ENCODE results near the gene CCDC124. TPM values are rescaled to one million over a fixed set of nuclear protein-coding genes. Genes with fewer than 3 reads are reported as not detected.

Gene CCDC124
- total and polyA plus RNA-seq, 5 donors from 2014 or later = 29.6 to 42.7 (median 33.5) TPM

- Histone ChIP-seq H3K27ac (ENCODE audit: insufficient read depth, low read length, poor library complexity, severe bottlenecking) (no peak overlapping the region), H3K4me3 (ENCODE audit: low read depth, low read length) (no peak overlapping the region), H3K9me3 (ENCODE audit: control insufficient read depth in 2 of 2, low read length in 2 of 2) (no peaks in the 10 kb centered on the region), H3K4me1 (ENCODE audit: control insufficient read depth, insufficient read depth, low read length, poor library complexity, severe bottlenecking) (no peaks in the 10 kb centered on the region), H3K27me3 (ENCODE audit: control insufficient read depth, insufficient read depth, low read length) (no peaks in the 10 kb centered on the region), H3K36me3 (ENCODE audit: control insufficient read depth, insufficient read depth, low read length) (no peaks in the 10 kb centered on the region)
- Mint-ChIP-seq H3K4me1 (no peaks in the 10 kb centered on the region), H3K27me3 (no peaks in the 10 kb centered on the region), H3K9me3 (peaks cover 0 to 4% (median 0%) of the 10 kb centered on the region in 7 donors), H3K4me3 (no peak overlapping the region), H3K27ac (no peak overlapping the region), H3K36me3 (no peaks in the 10 kb centered on the region)
- no peak for ATAC-seq (ENCODE audit: low read depth in 2 of 2)
- no peak for DNase-seq
Observed at GRCh38 chr19:17920527-17920926, 12.3 kb upstream of the CCDC124 start.

GRCh38 chr19:17922138-17922537 lies 10.7 kb upstream of the CCDC124 start:
- no peak overlapping the region for H3K27ac ChIP-seq (ENCODE audit: insufficient read depth, low read length, poor library complexity, severe bottlenecking)
- H3K36me3 Mint-ChIP-seq = peaks cover 3% of the 10 kb centered on the region
- DNase-seq = no peak

GRCh38 chr19:17926044-17926443 lies 6.8 kb upstream of the CCDC124 start:
- H3K36me3 Mint-ChIP-seq = peaks cover 3% of the 10 kb centered on the region
- H3K27ac Mint-ChIP-seq = no peak overlapping the region
- no peaks in the 10 kb centered on the region for H3K4me1 Mint-ChIP-seq
- peaks cover 0 to 3% (median 0%) of the 10 kb centered on the region in 7 donors for H3K9me3 Mint-ChIP-seq
- Histone ChIP-seq H3K4me3 (ENCODE audit: low read depth, low read length) (no peak overlapping the region), H3K36me3 (ENCODE audit: control insufficient read depth, insufficient read depth, low read length) (no peaks in the 10 kb centered on the region), H3K4me1 (ENCODE audit: control insufficient read depth, insufficient read depth, low read length, poor library complexity, severe bottlenecking) (no peaks in the 10 kb centered on the region), H3K9me3 (ENCODE audit: control insufficient read depth in 2 of 2, low read length in 2 of 2) (no peaks in the 10 kb centered on the region), H3K27ac (ENCODE audit: insufficient read depth, low read length, poor library complexity, severe bottlenecking) (no peak overlapping the region), H3K27me3 (ENCODE audit: control insufficient read depth, insufficient read depth, low read length) (no peaks in the 10 kb centered on the region)
- DNase-seq = no peak
- no peak for ATAC-seq (ENCODE audit: low read depth in 2 of 2)
- peaks cover 4% of the 10 kb centered on the region for H3K27me3 Mint-ChIP-seq
- H3K4me3 Mint-ChIP-seq = no peak overlapping the region

More at GRCh38 chr19:17922138-17922537, 10.7 kb upstream of the CCDC124 start:
- no peaks in the 10 kb centered on the region for H3K4me1 ChIP-seq (ENCODE audit: control insufficient read depth, insufficient read depth, low read length, poor library complexity, severe bottlenecking)
- ATAC-seq (ENCODE audit: low read depth in 2 of 2) = no peak
- no peak overlapping the region for H3K4me3 Mint-ChIP-seq
- H3K27me3 Mint-ChIP-seq = peaks cover 4% of the 10 kb centered on the region
- no peaks in the 10 kb centered on the region for H3K4me1 Mint-ChIP-seq
- H3K9me3 Mint-ChIP-seq = peaks cover 0 to 4% (median 2%) of the 10 kb centered on the region in 7 donors
- no peaks in the 10 kb centered on the region for H3K36me3 ChIP-seq (ENCODE audit: control insufficient read depth, insufficient read depth, low read length)
- no peaks in the 10 kb centered on the region for H3K27me3 ChIP-seq (ENCODE audit: control insufficient read depth, insufficient read depth, low read length)
- no peaks in the 10 kb centered on the region for H3K9me3 ChIP-seq (ENCODE audit: control insufficient read depth in 2 of 2, low read length in 2 of 2)
- no peak overlapping the region for H3K27ac Mint-ChIP-seq
- H3K4me3 ChIP-seq (ENCODE audit: low read depth, low read length) = no peak overlapping the region

GRCh38 chr19:17929056-17929455 lies 3.8 kb upstream of the CCDC124 start:
- DNase-seq (no peak), ATAC-seq (ENCODE audit: low read depth in 2 of 2) (no peak)
- H3K36me3 ChIP-seq (ENCODE audit: control insufficient read depth, insufficient read depth, low read length) = no peaks in the 10 kb centered on the region
- no peak overlapping the region for H3K27ac ChIP-seq (ENCODE audit: insufficient read depth, low read length, poor library complexity, severe bottlenecking)
- peaks cover 0 to 3% (median 0%) of the 10 kb centered on the region in 7 donors for H3K9me3 Mint-ChIP-seq
- no peak overlapping the region for H3K4me3 ChIP-seq (ENCODE audit: low read depth, low read length)
- no peaks in the 10 kb centered on the region for H3K9me3 ChIP-seq (ENCODE audit: control insufficient read depth in 2 of 2, low read length in 2 of 2)
- H3K27me3 ChIP-seq (ENCODE audit: control insufficient read depth, insufficient read depth, low read length) = no peaks in the 10 kb centered on the region
- peaks cover 18% of the 10 kb centered on the region for H3K4me1 ChIP-seq (ENCODE audit: control insufficient read depth, insufficient read depth, low read length, poor library complexity, severe bottlenecking)
- peaks cover 4% of the 10 kb centered on the region for H3K27me3 Mint-ChIP-seq
- H3K27ac Mint-ChIP-seq = no peak overlapping the region
- peak overlapping the region in 1 of 4 donors; percentile 26 for H3K4me3 Mint-ChIP-seq
- peaks cover 0 to 19% (median 11%) of the 10 kb centered on the region in 4 donors for H3K4me1 Mint-ChIP-seq
- H3K36me3 Mint-ChIP-seq = peaks cover 3% of the 10 kb centered on the region

- Mint-ChIP-seq H3K27me3 (peaks cover 4% of the 10 kb centered on the region), H3K36me3 (peaks cover 3% of the 10 kb centered on the region), H3K4me3 (peak overlapping the region; percentile 52 to 86 (median 78)), H3K4me1 (peaks cover 0 to 24% (median 12%) of the 10 kb centered on the region in 4 donors), H3K9me3 (no peaks in the 10 kb centered on the region), H3K27ac (peak overlapping the region in 1 of 3 donors; percentile 75)
- no peaks in the 10 kb centered on the region for H3K27me3 ChIP-seq (ENCODE audit: control insufficient read depth, insufficient read depth, low read length)
- DNase-seq = no peak
- H3K9me3 ChIP-seq (ENCODE audit: control insufficient read depth in 2 of 2, low read length in 2 of 2) = no peaks in the 10 kb centered on the region
- no peak overlapping the region for H3K27ac ChIP-seq (ENCODE audit: insufficient read depth, low read length, poor library complexity, severe bottlenecking)
- peaks cover 18% of the 10 kb centered on the region for H3K4me1 ChIP-seq (ENCODE audit: control insufficient read depth, insufficient read depth, low read length, poor library complexity, severe bottlenecking)
- no peaks in the 10 kb centered on the region for H3K36me3 ChIP-seq (ENCODE audit: control insufficient read depth, insufficient read depth, low read length)
- H3K4me3 ChIP-seq (ENCODE audit: low read depth, low read length) = peak overlapping the region; percentile 78
- ATAC-seq (ENCODE audit: low read depth in 2 of 2) = no peak
Observed at GRCh38 chr19:17931532-17932191, 1.2 kb upstream of the CCDC124 start.

- peak overlapping the region; percentile 64 for H3K4me3 ChIP-seq (ENCODE audit: low read depth, low read length)
- no peaks in the 10 kb centered on the region for H3K27me3 Mint-ChIP-seq
- peak overlapping the region; percentile 90 to 94 (median 92) for H3K4me3 Mint-ChIP-seq
- peaks cover 18% of the 10 kb centered on the region for H3K4me1 ChIP-seq (ENCODE audit: control insufficient read depth, insufficient read depth, low read length, poor library complexity, severe bottlenecking)
- peak overlapping the region; percentile 88 for H3K27ac ChIP-seq (ENCODE audit: insufficient read depth, low read length, poor library complexity, severe bottlenecking)
- no peaks in the 10 kb centered on the region for H3K9me3 ChIP-seq (ENCODE audit: control insufficient read depth in 2 of 2, low read length in 2 of 2)
- no peaks in the 10 kb centered on the region for H3K36me3 ChIP-seq (ENCODE audit: control insufficient read depth, insufficient read depth, low read length)
- ATAC-seq (ENCODE audit: low read depth in 2 of 2) (no peak), DNase-seq (no peak)
- H3K4me1 Mint-ChIP-seq = peaks cover 0 to 24% (median 14%) of the 10 kb centered on the region in 4 donors
- H3K27ac Mint-ChIP-seq = peak overlapping the region; percentile 75 to 97 (median 94)
- H3K36me3 Mint-ChIP-seq = peaks cover 3% of the 10 kb centered on the region
- H3K27me3 ChIP-seq (ENCODE audit: control insufficient read depth, insufficient read depth, low read length) = no peaks in the 10 kb centered on the region
- no peaks in the 10 kb centered on the region for H3K9me3 Mint-ChIP-seq
Observed at GRCh38 chr19:17933414-17934129, 757 bp downstream of the CCDC124 start.

- Histone ChIP-seq H3K4me1 (ENCODE audit: control insufficient read depth, insufficient read depth, low read length, poor library complexity, severe bottlenecking) (peaks cover 18% of the 10 kb centered on the region), H3K4me3 (ENCODE audit: low read depth, low read length) (no peak overlapping the region), H3K36me3 (ENCODE audit: control insufficient read depth, insufficient read depth, low read length) (no peaks in the 10 kb centered on the region), H3K9me3 (ENCODE audit: control insufficient read depth in 2 of 2, low read length in 2 of 2) (no peaks in the 10 kb centered on the region), H3K27ac (ENCODE audit: insufficient read depth, low read length, poor library complexity, severe bottlenecking) (no peak overlapping the region), H3K27me3 (ENCODE audit: control insufficient read depth, insufficient read depth, low read length) (no peaks in the 10 kb centered on the region)
- no peak overlapping the region for H3K4me3 Mint-ChIP-seq
- peaks cover 0 to 23% (median 14%) of the 10 kb centered on the region in 4 donors for H3K4me1 Mint-ChIP-seq
- no peak for DNase-seq
- H3K27me3 Mint-ChIP-seq = no peaks in the 10 kb centered on the region
- peaks cover 3% of the 10 kb centered on the region for H3K36me3 Mint-ChIP-seq
- ATAC-seq (ENCODE audit: low read depth in 2 of 2) = no peak
- no peaks in the 10 kb centered on the region for H3K9me3 Mint-ChIP-seq
- no peak overlapping the region for H3K27ac Mint-ChIP-seq
Observed at GRCh38 chr19:17936379-17936778, 3.6 kb downstream of the CCDC124 start.
